HG03571 (cell line): ENCODE data around the gene TASOR2.

Experiments
- ATAC-seq: cut with Tn5 transposase; IDR thresholded peaks from one replicate; pipeline ENCODE4 v1.9.1; 2021; ENCODE audit not compliant: unreplicated experiment

The TASOR2 gene

GRCh38 chr10:5684318-5684970, at the start of gene TASOR2:
TASOR2 (plus strand) TSS chr10:5684838; CDS start chr10:5720643, 35,805 bp downstream.
- ATAC-seq: peak; percentile 52

GRCh38 chr10:5634918-5635317, 49.7 kb upstream of the TASOR2 start:
- no peak for ATAC-seq

- no peak for ATAC-seq
Measured at GRCh38 chr10:5638494-5638893, 46.1 kb upstream of the TASOR2 start.

GRCh38 chr10:5639066-5639465, 45.6 kb upstream of the TASOR2 start:
- ATAC-seq: no peak

DNA sequence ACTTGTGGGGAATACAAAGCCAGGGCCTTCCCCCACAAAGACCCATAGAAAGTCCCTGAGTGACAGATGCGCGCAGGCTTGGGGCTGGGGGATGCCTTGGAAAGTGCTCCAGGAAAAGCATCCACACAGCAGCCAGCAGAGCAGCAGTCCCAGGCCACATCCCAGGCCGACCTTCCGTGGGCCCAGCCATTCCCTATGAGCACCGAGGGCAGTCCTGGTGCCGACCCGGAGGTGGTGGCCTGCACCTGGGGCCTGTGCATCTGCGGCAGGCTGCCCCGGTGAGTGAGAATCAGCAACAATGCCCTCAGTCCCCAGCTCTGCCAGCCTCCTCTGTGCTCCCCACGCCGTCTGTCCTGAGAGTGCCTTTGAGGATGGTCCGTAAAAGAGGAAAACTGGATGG, 44.6 kb upstream of the TASOR2 start:
- no peak for ATAC-seq

- no peak for ATAC-seq
Measured at GRCh38 chr10:5640501-5640900, 44.1 kb upstream of the TASOR2 start.

- ATAC-seq: no peak
Measured at GRCh38 chr10:5641501-5641900, 43.1 kb upstream of the TASOR2 start.

GRCh38 chr10:5643346-5644067, 41.1 kb upstream of the TASOR2 start:
- no peak for ATAC-seq

DNA sequence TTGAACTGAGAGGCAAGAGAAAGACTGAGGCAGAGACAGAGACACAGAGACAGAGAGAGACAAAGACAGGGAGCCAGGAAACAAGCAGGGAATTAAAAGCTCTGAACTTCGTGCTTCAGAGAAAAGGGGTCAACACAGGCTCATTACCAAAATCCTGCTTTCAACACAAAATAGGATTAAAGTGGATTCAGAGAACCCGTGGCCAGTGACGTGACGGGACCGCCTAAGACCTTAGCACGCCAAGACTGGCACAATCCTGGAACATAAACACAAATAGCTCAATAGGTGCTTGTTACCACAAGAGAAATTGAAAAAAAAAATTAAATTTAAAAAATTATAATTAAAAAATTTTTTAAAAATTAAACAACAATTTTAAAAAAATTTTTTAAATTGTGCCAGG, 39.7 kb upstream of the TASOR2 start:
- ATAC-seq: no peak

DNA sequence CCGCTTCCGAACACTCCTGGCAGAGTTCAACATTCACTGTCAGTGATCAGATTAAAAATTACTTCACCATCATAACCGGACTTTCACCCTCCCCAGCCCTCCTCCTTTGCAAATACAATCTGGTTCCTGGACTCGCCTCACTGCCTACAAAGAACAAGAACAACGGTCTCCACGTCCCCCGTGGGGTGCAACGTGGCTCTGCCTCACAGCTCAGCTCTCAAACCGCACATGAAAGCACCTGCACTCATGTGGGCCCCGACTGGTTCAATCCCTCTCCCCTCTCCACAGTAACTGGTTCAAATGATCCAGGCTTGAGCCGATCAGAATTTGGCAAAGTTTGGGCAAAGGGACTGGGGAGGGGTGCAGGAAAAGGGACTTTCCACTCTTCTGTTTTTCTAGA, 39.3 kb upstream of the TASOR2 start:
- ATAC-seq: peak; percentile 67

DNA sequence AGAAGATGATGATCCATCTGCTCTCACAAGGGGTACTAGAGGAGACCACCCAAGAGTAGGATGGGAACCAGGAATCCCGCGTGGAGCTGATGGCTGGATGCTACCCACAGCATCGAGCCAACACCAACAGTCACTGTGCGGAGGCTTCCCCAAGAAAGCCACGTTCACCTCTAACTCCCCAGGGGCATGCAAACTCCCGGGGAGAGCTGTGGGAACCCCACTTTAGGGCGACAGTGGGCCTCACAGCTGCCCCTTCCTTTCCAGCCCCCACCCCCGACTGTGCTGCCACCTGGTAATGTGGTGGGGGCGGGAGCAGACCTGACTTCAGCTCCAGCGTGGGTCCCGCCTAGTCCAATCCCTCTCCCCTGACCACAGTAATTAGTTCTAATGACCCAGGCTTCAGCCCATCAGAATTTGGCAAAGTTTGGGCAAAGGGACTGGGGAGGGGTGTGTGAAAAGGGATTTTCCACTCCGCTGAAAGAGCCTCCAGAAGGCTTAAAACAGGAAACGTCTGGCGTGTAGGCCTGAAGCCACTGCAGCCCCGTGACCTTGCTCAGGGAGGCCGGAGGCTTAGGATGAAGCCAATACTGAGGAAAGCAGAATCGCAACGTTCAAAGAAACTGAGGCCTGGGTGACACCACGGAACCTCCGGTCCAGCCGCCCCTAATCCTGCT, 38.6 kb upstream of the TASOR2 start:
- ATAC-seq: peak; percentile 28

DNA sequence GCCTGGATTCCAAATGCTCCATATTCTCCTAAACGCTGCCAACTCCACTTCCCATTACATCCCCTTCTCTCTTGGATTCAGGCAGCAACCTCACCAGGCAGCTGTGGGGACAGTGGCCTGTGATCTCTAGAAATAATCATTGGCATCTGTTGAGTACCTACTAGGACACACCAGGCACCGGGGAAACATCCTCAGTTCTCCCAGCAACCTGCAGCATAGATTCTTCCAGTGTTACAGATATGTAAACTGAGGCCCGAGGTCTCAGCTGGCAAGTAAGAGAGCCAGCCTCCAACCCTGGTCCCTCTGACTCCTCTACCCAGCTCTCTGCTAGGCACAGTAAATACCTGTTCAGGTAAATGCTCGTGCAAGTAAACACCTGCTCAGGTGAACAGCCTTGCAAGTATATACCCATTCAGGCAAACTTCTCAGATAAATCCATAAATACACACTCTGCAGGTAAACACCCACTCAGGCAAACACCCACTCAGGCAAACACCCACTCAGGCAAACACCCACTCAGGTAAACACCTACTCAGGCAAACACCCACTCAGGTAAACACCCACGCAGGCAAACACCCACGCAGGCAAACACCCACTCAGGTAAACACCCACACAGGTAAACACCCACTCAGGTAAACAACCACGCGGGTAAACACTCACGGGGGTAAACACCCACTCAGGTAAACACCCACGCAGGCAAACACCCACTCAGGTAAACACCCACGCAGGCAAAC, 37.0 kb upstream of the TASOR2 start:
- ATAC-seq: no peak

GRCh38 chr10:5648494-5649457, 35.9 kb upstream of the TASOR2 start:
- ATAC-seq: no peak

GRCh38 chr10:5649746-5650145, 34.9 kb upstream of the TASOR2 start:
- no peak for ATAC-seq

GRCh38 chr10:5650664-5651387, 33.8 kb upstream of the TASOR2 start:
- no peak for ATAC-seq

DNA sequence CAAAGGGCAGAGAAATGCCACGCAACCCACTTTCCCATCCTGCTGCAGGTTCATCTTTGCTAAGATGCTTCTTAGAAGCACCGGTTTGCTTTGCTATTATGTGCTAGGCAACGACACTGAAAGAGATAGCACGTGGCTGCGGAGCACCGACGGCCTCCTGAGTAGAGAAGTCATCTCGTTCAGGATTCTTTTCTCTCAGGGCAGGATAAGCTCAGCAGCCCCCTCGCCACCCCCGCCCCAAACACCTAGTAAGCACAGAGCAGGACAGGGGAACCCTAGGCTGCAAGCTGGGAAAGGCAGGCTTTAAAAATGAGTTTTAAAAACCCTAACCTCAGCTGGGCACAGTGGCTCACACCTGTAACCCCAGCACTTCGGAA, 33.3 kb upstream of the TASOR2 start:
- ATAC-seq: no peak

DNA sequence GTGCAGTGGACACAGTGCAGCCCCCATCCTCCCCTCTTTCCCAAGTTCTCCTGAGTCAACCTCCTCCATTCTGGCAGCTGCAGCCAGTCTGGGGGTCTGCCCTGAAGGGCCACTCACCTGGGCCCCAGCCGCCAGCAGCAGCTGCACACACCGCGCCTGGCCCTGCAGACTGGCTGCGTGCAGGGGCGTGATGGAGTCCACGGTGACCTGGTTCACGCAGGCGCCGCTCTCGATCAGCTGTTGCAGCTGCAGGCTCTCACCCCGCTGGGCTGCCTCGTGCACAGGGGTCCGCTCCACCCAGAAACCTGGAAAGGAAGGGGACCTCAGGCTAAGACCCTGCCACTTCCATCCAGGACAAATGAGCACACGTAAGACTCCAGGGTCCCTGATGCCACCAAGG, 31.9 kb upstream of the TASOR2 start:
- no peak for ATAC-seq

- ATAC-seq: no peak
Measured at GRCh38 chr10:5654218-5654755, 30.4 kb upstream of the TASOR2 start.

- ATAC-seq: no peak
Measured at GRCh38 chr10:5655121-5655520, 29.5 kb upstream of the TASOR2 start.
